ENCODE results near the gene ZNF280C. TPM values are rescaled to one million over a fixed set of nuclear protein-coding genes. Genes with fewer than 3 reads are reported as not detected.

Gene ZNF280C
- polyA plus RNA-seq, 4 donors: 6.3 to 7.7 (median 6.6) TPM

DNA sequence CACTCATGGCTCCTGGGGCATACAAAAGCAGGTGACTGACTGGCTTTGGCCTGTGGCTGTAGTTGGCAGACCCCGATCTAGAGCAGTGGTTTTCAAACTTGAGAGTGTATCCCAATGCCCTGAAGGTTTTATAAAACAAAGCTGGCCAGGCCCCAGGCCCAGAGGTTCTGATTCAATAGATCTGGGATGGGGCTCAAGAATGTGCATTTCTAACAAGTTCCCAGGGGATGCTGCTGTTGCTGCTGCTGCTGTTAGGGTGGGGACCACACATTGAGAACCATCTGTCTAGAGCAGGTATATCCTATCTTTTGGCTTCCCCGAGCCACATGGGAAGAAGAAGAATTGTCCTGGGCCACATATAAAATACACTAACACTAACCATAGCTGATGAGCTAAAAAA is 110.4 kb downstream of the ZNF280C start:
- DNase-seq (ENCODE audit: low read depth in 4 of 4, low spot score in 3 of 4): no peak

DNA sequence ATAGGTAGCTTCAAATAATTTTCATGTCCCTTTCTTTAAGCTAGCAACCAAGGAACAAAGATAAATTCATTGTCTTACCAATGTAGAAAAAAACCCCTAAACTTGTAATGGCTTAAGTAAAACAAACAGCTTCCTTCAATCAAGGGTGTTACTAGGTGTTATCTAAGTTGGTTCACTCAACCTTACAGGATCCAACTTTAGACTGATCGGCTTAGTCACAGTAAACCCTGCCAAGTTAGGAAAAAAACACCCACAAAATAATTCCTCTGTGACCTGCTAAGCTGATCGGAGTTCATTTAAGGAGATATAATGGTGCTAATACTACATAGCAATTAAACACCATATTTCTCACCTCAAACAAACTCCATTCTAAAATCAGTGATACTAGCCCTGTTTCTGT is 113.1 kb downstream of the ZNF280C start:
- DNase-seq (ENCODE audit: low read depth in 4 of 4, low spot score in 3 of 4): no peak

Other genes starting within 250 kb of the ZNF280C start
- 10 to 100 TPM; 11.2 to 14.4 (median 12.3) TPM for gene ELF4, start 158.4 kb downstream of the ZNF280C start, polyA plus RNA-seq (ENCODE audit: insufficient read length in 4 of 4)
- gene AIFM1, start 103.1 kb downstream of the ZNF280C start, polyA plus RNA-seq (ENCODE audit: insufficient read length in 4 of 4): 10 to 100 TPM; 22.7 to 96.4 (median 80.2) TPM
- gene RAB33A, start 96.9 kb downstream of the ZNF280C start, polyA plus RNA-seq (ENCODE audit: insufficient read length in 4 of 4): 1 to 10 TPM in 1 of 4 donors, under 1 TPM in 3; 0.47 to 1.0 (median 0.59) TPM
- gene SLC25A14, start 71.0 kb upstream of the ZNF280C start, polyA plus RNA-seq (ENCODE audit: insufficient read length in 4 of 4): 10 to 100 TPM; 17.6 to 32.1 (median 24.4) TPM
- not detected for gene GPR119, start 116.8 kb upstream of the ZNF280C start, polyA plus RNA-seq (ENCODE audit: insufficient read length in 4 of 4)
- gene RBMX2, start 133.1 kb upstream of the ZNF280C start, polyA plus RNA-seq (ENCODE audit: insufficient read length in 4 of 4): 10 to 100 TPM; 29.5 to 38.5 (median 33.3) TPM

All from left renal pelvis (tissue), 4 donors.